Amniotic stem cell (primary cell): ENCODE data around the gene RUNX2.

Experiments
- DNase-seq: peaks from one replicate; lab custom pipeline; 2025; lab: John Stamatoyannopoulos, UW

The RUNX2 gene

DNA sequence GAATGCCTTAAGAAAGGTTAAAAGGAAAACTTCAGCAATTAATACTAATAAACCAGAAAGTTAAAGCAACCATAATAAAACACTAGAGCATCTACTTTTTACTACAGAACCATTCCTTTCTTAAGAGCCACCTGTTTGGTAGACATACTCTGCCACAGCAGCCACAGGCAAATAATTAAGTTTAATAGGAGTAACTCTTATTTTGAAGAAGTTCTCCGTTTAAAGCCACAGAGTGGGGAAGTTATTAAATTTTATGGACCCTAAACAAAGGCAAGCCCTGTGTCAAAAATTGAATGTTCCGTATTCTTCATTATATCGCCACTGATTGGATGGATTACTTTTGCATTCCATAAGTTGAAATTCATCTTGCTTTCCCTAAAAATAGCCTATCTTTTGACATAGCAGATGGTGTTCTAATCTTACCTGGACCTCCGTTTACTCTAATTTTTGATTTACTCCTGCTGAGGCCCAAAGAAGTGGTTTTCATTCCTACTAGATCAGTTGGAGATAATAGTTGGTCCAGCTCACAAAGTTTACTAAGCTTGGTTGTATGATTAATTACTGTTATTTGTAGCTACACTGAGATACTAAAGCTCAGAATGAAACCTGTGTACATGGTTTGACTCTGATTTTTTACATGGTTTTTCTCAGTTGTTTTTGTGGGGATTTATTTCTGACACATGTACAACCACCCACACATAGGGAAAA is 190.0 kb downstream of the RUNX2 start:
- DNase-seq, result no peak

GRCh38 chr6:45521226-45521625 is 193.1 kb downstream of the RUNX2 start:
- DNase-seq, result no peak

DNA sequence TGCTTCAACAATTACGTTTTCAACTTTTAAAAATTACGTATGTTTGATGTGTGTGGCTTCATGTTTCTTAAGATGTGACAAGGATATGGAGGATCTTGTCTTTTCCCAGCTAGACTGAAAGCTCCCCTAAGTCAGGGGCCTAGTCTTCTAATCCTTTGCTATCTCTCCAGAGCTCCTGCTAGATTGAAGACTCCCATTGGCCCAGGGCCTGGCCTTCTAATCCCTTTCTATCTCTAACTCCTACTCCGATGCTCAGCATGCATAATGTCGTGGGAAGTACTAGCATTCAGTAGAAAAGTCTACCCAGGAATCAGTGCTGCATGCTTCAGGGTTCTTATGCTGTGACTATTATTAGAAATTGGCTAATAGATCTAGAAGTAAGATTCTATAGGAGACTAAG is 194.4 kb downstream of the RUNX2 start:
- no peak for DNase-seq

GRCh38 chr6:45527210-45527609 is 199.1 kb downstream of the RUNX2 start:
- no peak for DNase-seq

DNA sequence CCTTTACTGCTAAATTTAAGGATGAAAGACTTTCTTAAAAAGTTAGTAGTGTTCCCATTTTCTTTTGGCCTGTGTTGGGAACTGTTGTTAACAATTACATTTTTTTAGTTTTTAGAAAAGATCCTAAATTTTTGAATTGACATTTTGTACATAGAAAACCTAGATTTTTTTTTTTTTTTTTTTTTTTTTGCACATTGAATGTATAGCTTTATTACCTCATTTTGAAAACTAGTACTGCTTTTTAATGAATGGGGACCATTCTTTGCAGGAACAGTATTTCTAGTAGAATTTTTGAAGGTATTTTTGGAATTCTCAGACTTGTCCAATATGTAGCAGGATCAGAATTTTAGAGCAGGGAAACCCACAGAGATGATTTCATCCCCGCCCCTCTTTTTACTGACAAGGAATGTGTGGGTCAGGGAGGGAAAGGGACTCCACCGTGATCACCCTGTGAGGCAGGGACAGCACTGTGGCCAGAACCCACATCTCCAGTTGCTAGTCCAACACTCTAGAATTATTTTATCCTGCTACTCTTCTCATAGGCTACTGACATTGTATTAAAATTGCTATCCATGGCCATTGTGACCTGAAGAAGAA is 204.0 kb downstream of the RUNX2 start:
- DNase-seq, result no peak

- DNase-seq, result no peak
Observed at GRCh38 chr6:45532721-45533210, 204.6 kb downstream of the RUNX2 start.

DNA sequence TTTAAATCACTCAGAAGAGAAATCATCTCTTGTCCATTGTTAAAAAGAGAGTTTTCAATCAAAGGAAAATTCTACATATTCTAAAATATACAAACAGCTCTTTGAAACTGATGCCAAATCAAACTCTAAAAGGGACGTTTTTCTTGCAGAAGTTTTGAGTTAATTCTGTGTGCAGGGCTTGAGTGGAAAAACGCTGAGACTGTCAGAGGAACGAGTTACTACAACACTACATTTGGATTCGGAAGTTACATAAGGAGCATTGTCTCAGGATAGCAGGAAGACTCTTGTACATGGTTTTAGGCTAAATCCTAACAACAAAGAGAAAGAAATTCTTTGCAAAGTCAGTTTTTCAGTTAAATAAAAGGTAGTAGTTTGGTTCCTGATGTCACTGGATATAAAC is 205.3 kb downstream of the RUNX2 start:
- DNase-seq, result no peak

DNA sequence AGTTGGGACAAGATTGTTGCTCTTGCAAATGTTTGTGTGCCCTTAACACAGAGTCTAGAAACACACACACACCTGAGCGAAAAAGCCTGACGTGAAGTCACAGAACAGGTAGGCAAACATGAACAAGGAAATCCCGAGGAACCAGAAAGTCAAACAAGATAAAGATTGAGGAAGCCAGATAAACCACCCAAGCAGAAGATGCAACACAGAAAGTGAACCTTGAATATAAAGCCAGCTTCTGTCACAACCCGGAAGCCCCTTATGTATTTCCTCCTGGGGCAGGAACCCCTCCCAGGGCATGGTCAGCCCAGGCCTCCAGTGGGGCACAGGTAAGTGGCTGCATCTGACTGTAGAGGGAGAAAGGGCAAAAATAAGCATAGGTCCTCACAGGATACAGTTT is 207.8 kb downstream of the RUNX2 start:
- no peak for DNase-seq

GRCh38 chr6:45537539-45537938 is 209.4 kb downstream of the RUNX2 start:
- DNase-seq, result no peak

DNA sequence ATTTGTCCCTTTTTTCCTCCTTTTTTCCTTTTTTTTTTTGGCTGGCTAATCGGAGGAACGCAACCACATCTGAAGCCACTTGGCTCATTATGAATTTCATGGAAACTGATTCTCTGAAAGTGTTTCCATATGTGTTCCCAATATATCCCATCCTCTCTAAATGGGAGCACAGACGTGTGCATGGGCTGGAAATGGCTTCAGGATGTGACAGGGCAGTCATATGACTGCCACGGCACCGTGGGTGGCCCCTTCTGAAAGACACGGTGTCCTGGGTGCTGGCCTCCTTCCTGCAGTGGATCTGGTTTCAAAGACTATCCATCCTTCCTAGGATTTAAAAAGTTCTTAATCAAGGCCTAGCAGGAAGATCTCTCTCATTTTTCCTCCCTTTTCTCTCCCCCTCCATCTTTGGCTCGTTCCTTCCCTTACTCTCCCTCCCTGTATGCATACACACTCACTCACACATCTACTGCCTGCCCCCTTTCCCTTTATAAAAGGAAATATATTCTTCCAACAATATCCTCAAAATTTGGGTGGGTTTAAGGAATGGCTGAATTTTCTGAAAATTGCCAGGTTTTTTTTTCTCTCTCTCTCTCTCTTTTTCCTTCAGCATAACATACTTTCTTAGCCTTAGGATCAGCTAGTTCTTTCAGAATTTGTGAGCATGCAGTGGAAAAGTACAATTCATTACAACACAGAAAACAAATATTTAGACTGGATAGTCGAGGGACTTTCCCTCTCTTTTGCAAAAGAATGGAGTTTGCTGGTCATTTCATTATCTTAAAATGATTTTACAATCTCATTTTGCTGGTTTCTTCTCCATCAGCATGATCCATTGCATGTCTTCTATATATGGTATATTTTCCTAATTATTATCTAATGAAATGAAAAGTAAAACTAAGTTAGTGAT is 210.8 kb downstream of the RUNX2 start:
- DNase-seq, result no peak

- DNase-seq, result no peak
Observed at GRCh38 chr6:45540375-45540920, 212.3 kb downstream of the RUNX2 start.

- no peak for DNase-seq
Observed at GRCh38 chr6:45541934-45542333, 213.8 kb downstream of the RUNX2 start.

- DNase-seq, result no peak
Observed at GRCh38 chr6:45543298-45544235, 215.4 kb downstream of the RUNX2 start.

- DNase-seq, result no peak
Observed at GRCh38 chr6:45545416-45545815, 217.3 kb downstream of the RUNX2 start.

- DNase-seq, result no peak
Observed at GRCh38 chr6:45548657-45549515, 220.8 kb downstream of the RUNX2 start.

DNA sequence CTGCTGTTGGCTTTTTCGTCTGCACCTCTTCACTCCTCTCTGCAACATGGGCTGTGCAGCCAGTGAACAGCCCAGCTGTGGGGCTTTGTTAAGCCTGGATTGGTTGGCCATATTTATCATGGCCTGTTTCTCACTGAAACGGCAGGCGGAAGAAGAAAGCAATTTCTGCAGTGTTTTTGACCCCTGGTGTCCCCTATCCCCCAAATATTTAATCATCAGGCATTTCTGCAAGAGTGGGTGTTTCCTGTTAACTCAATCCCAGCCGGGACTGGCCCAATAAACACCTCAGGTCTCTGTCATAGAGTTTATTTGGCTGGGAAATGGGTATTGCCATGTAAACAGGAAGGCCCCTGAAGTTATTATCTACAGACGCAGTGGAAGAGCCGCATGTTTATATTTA is 224.4 kb downstream of the RUNX2 start:
- DNase-seq, result no peak

GRCh38 chr6:45553730-45554344 is 225.7 kb downstream of the RUNX2 start:
- no peak for DNase-seq

GRCh38 chr6:45554591-45554990 is 226.5 kb downstream of the RUNX2 start:
- no peak for DNase-seq

- DNase-seq, result no peak
Observed at GRCh38 chr6:45555981-45556771, 228.0 kb downstream of the RUNX2 start.
